ENCODE results near the gene YTHDC2.

YTHDC2 gene

GRCh38 chr5:113641715-113642114 lies 128.2 kb downstream of the YTHDC2 start:
- TF ChIP-seq, protein P1, sequence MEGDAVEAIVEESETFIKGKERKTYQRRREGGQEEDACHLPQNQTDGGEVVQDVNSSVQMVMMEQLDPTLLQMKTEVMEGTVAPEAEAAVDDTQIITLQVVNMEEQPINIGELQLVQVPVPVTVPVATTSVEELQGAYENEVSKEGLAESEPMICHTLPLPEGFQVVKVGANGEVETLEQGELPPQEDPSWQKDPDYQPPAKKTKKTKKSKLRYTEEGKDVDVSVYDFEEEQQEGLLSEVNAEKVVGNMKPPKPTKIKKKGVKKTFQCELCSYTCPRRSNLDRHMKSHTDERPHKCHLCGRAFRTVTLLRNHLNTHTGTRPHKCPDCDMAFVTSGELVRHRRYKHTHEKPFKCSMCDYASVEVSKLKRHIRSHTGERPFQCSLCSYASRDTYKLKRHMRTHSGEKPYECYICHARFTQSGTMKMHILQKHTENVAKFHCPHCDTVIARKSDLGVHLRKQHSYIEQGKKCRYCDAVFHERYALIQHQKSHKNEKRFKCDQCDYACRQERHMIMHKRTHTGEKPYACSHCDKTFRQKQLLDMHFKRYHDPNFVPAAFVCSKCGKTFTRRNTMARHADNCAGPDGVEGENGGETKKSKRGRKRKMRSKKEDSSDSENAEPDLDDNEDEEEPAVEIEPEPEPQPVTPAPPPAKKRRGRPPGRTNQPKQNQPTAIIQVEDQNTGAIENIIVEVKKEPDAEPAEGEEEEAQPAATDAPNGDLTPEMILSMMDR (IDR thresholded peaks at IDR 0.05), result no peak

Measured in LNCAP (cell line).